ENCODE results near the gene CELSR2.

Gene CELSR2

GRCh38 chr1:109265016-109265415 lies 15.7 kb downstream of the CELSR2 start:
- DNase-seq (no peak), ATAC-seq (no peak)

DNA sequence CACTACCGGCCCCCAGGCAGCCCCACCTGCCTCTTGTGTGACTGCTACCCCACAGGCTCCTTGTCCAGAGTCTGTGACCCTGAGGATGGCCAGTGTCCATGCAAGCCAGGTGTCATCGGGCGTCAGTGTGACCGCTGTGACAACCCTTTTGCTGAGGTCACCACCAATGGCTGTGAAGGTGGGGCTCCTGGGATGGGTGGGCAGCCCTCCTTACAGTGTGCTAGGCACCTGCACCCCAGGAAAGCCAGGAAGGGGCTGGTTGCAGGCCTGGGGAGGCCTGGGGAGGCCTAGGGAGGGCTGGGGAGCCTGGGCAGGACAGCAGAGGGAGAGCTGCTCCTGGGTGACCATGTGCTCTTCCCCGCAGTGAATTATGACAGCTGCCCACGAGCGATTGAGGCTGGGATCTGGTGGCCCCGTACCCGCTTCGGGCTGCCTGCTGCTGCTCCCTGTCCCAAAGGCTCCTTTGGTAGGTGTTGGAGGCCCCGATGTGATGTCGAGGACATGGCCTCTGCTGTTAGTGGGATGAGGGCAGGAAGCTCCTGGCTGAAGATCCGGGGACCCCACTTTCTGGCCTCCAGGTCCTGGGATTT lies 16.5 kb downstream of the CELSR2 start:
- ATAC-seq (no peak), DNase-seq (no peak)

DNA sequence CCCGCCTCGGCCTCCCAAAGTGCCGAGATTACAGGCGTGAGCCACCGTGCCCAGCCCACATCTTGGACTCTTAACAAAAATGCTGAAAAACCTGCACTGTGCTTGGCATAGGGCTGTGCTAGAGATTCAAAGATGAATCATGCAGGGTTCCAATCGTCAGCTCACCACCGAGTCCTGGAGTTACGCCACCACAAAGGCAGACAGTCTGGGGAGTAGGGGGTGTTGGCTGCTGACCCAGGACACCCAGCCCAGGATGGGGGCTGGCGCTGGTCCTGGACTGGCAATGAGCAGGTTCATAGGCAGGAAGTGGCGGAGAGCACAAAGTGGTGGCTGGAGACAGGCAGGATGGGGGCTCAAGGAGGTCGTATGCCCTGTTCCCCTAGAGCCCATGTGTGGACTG lies 17.6 kb downstream of the CELSR2 start:
- DNase-seq, result no peak
- ATAC-seq, result no peak

DNA sequence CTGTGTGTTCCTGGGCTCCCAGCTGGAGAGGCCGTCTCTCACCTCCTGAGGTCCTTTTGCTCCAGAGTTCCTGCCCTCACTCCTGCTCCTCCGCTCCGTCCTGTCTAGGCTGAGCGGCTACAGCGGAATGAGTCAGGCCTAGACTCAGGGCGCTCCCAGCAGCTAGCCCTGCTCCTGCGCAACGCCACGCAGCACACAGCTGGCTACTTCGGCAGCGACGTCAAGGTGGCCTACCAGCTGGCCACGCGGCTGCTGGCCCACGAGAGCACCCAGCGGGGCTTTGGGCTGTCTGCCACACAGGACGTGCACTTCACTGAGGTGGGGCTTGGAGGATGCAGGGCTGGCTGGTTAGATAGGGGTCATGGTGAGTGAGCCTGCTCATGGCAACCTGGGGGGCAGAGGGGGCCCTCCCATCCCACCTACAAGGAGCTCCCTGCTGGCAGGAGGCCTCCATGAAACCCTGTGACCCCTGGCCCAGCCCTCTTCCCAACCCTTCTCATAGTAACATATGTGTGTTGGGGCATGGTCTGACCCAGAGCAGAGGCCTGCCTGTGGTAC lies 18.5 kb downstream of the CELSR2 start:
- ATAC-seq (no peak), DNase-seq (no peak)

- no peak for DNase-seq
Measured at GRCh38 chr1:109268431-109269211, 19.3 kb downstream of the CELSR2 start.

DNA sequence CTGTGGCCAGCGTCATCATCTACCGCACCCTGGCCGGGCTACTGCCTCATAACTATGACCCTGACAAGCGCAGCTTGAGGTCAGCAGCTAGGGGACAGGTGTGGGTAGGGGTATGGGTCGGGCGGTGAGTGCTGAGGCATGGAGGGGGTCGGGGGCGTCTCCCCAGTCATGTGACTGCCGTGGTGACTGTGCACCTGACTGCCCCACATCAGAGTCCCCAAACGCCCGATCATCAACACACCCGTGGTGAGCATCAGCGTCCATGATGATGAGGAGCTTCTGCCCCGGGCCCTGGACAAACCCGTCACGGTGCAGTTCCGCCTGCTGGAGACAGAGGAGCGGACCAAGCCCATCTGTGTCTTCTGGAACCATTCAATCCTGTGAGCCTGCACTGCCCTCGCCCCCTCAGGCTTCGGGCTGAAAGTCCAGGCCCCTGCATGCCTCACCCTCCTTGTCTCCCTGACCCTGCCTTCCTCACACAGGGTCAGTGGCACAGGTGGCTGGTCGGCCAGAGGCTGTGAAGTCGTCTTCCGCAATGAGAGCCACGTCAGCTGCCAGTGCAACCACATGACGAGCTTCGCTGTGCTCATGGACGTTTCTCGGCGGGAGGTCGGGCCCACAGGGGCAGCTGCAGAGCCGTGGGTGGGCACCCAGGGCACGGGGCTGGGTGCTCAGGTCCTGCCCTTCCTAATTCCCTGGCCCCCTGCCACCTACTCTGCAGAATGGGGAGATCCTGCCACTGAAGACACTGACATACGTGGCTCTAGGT lies 20.1 kb downstream of the CELSR2 start:
- no peak for ATAC-seq
- no peak for DNase-seq

More at GRCh38 chr1:109268431-109269211, 19.3 kb downstream of the CELSR2 start:
- no peak for ATAC-seq

DNA sequence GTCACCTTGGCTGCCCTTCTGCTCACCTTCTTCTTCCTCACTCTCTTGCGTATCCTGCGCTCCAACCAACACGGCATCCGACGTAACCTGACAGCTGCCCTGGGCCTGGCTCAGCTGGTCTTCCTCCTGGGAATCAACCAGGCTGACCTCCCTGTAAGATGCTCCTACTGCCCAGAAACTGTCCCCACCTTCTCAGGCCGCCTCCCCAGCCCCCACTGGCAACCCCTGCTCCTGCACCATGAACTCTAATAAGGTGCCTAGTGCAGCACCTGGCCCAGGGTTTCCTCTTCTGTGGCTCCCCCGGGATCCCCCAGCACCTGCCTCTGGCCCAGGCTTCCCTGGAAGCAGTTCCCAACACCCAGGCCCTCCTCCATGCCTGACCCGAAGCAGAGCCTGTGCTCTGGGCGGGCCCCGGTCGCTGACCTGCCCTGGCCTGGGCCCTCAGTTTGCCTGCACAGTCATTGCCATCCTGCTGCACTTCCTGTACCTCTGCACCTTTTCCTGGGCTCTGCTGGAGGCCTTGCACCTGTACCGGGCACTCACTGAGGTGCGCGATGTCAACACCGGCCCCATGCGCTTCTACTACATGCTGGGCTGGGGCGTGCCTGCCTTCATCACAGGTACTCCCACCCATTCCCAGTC lies 20.8 kb downstream of the CELSR2 start:
- ATAC-seq (no peak), DNase-seq (no peak)

GRCh38 chr1:109270623-109271317 lies 21.4 kb downstream of the CELSR2 start:
- no peak for DNase-seq
- ATAC-seq, result no peak

GRCh38 chr1:109271458-109271857 lies 22.1 kb downstream of the CELSR2 start:
- no peak for DNase-seq
- ATAC-seq, result no peak

DNA sequence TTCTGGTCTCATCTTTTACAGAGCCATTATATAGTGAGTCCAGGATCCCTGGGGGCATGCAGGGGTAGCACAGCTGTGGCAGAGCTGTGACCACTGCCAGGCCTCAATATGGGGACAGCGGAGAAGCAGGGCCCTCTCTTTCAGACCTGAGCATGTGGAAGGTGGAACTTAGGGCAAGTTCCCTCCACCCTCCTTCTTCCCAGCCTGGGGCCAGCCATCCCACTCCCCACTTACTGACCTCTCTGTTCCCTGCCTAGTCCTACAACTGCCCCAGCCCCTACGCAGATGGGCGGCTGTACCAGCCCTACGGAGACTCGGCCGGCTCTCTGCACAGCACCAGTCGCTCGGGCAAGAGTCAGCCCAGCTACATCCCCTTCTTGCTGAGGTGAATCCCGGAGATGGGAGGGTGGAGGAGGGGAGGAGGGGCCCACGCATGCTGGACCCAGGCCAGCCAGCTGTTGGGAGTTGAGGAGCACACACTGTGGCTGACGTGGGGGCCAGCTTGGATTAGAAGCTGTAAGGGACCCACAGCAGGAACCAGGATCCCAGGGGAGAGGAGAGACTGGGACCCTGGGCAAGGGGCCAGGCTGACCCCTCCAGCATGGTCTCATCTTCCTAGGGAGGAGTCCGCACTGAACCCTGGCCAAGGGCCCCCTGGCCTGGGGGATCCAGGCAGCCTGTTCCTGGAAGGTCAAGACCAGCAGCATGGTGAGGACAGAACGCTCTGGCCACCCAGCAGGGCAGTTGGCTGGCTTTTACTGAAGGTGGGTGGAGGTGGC lies 22.9 kb downstream of the CELSR2 start:
- ATAC-seq (no peak), DNase-seq (no peak)

- no peak for ATAC-seq
- no peak for DNase-seq
Measured at GRCh38 chr1:109272831-109273547, 23.6 kb downstream of the CELSR2 start.

- no peak for DNase-seq
- no peak for ATAC-seq
Measured at GRCh38 chr1:109273570-109274288, 24.4 kb downstream of the CELSR2 start.

DNA sequence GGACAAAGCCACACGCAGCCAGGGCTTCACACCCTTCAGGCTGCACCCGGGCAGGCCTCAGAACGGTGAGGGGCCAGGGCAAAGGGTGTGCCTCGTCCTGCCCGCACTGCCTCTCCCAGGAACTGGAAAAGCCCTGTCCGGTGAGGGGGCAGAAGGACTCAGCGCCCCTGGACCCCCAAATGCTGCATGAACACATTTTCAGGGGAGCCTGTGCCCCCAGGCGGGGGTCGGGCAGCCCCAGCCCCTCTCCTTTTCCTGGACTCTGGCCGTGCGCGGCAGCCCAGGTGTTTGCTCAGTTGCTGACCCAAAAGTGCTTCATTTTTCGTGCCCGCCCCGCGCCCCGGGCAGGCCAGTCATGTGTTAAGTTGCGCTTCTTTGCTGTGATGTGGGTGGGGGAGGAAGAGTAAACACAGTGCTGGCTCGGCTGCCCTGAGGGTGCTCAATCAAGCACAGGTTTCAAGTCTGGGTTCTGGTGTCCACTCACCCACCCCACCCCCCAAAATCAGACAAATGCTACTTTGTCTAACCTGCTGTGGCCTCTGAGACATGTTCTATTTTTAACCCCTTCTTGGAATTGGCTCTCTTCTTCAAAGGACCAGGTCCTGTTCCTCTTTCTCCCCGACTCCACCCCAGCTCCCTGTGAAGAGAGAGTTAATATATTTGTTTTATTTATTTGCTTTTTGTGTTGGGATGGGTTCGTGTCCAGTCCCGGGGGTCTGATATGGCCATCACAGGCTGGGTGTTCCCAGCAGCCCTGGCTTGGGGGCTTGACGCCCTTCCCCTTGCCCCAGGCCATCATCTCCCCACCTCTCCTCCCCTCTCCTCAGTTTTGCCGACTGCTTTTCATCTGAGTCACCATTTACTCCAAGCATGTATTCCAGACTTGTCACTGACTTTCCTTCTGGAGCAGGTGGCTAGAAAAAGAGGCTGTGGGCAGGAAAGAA lies 25.5 kb downstream of the CELSR2 start:
- DNase-seq, result no peak
- ATAC-seq, result no peak

DNA sequence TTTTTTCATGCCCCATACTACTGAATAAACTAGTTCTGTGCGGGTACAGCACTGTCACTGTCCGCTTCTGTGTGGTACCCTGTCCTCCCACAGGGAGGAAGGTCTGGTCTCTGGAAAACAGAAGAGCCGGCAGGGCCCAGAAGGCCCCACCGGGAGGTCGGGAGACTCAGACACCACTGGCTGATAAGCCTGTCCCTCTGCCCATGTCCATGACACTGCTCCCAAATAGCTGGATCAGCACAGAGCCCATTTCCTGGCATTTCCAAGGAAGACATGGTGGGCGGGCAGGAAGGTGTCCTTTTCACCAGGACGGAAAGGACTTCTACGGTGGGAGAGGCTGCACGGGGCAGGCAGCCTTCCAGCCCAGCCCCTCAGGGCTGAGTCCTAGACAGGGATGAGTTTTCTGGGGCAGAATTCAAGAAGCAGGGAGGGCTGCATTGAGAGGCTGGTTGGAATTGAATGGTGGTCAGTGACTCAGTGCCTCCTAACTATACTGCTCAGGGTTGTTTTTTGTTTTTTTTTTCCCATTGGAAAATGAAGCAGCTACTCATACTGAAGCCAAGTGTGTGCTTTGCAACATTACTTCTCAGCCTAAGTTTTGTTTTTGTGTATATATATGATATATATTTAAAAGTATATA lies 26.5 kb downstream of the CELSR2 start:
- no peak for DNase-seq

DNA sequence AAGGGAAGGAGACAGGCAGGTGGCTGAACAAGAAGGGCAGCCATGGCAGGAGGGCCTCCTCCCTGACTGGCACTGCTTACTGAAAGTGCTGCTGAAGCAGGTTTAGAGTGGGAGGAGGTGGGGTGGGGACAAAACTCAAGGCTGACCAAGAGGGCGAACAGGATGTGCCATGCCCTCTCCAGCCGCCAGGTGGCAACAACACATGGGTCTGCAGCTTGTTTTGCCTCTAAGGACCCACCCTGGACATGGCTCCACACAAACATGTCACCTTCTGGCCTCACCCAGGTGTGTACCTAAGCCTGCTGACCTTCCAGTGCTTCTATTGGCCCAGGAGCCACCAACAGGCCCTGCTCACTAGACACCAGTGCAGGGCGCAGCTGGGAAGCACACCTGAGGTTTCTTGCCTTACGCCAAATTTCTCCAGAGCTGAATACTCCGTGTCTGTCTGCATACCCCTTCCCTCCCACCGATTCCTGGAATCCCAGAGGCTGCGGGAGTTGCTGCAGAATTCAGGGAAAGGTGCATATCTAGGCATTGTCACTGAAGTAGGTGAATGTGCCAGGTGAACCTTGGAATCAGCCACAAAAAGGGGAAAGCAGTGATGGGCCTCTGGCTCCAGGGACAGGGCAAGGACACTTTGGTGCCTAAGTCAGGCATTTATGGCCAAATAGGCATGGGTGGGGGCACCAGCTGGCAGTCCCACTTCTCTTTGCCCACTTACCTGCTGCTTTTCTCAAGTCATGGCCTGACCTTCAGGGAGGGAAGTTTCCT lies 28.3 kb downstream of the CELSR2 start:
- DNase-seq, result peak; percentile 81
- ATAC-seq, result peak; percentile 70

More for the DNA sequence above, 26.5 kb downstream of the CELSR2 start:
- no peak for ATAC-seq

- no peak for DNase-seq
Measured at GRCh38 chr1:109279615-109280278, 30.4 kb downstream of the CELSR2 start.

More at GRCh38 chr1:109279615-109280278, 30.4 kb downstream of the CELSR2 start:
- no peak for ATAC-seq

Measured in stimulated activated naive CD8-positive, alpha-beta T cell treated with anti-CD3 and anti-CD28 coated beads, Interleukin-15, Interleukin-2, amounts not matched to agents 100 U/mL and 50 U/mL, for 24 hours (primary cell).